Measurements from ENCODE around the gene ARRDC2. TPM values are rescaled to one million over a fixed set of nuclear protein-coding genes. Genes with fewer than 3 reads are reported as not detected.

ARRDC2 gene
- total RNA-seq, 4 donors from 2014 or later: 38.5 to 140 (median 84.0) TPM

DNA sequence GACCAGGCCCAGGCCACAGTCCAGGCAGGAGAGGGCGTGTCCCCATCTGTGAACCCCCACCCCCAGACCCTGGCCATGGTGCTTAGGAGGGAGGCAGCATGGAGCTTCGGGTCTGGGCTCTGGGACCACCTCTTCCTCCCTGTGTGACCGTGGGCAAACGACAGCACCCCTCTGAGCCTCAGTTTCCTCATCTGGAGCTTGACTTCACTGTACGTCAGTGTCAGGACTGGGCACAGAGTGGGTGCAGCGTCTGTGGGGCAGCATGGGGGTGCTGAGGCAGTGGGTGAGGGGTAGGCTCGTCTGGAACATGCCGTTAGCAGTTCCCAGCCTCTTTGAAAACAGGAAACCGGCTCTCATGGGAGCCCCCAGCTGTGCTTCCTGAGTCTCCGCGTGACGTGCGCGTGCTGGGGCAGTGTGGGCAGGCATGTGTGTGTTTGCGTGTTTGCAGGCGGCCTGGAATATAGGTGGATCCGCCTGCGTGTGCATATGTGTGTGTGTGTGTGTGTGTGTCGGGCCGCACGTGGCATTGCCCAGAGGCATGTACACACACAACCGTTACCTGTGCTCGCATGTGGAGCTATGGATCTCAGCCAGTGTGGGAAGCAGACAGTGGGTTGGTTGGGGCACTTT is 15.8 kb downstream of the ARRDC2 start:
- TF ChIP-seq, protein P1, sequence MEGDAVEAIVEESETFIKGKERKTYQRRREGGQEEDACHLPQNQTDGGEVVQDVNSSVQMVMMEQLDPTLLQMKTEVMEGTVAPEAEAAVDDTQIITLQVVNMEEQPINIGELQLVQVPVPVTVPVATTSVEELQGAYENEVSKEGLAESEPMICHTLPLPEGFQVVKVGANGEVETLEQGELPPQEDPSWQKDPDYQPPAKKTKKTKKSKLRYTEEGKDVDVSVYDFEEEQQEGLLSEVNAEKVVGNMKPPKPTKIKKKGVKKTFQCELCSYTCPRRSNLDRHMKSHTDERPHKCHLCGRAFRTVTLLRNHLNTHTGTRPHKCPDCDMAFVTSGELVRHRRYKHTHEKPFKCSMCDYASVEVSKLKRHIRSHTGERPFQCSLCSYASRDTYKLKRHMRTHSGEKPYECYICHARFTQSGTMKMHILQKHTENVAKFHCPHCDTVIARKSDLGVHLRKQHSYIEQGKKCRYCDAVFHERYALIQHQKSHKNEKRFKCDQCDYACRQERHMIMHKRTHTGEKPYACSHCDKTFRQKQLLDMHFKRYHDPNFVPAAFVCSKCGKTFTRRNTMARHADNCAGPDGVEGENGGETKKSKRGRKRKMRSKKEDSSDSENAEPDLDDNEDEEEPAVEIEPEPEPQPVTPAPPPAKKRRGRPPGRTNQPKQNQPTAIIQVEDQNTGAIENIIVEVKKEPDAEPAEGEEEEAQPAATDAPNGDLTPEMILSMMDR (IDR thresholded peaks at IDR 0.05; ENCODE audit: low read depth): no peak

DNA sequence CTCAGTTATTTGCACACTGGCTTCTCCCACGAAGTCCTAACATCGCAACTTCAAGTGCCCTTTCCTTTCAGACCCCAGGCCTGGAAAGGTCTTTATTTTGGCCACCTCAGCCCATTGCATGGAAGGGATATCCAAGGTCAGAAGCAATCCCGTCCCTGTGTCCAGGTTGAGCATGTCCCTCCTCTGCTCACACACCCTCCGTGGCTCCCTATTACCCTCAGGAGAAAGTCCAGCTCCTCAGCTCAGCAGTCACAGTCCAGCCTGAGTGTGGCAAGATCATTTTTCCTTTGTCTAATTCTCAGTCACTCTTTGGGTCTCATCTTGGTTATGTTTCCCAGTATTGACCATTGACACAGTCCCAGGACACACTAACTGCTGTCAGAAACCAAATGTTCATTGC is 19.2 kb downstream of the ARRDC2 start:
- TF ChIP-seq, protein P1 (IDR thresholded peaks at IDR 0.05; ENCODE audit: low read depth): no peak

DNA sequence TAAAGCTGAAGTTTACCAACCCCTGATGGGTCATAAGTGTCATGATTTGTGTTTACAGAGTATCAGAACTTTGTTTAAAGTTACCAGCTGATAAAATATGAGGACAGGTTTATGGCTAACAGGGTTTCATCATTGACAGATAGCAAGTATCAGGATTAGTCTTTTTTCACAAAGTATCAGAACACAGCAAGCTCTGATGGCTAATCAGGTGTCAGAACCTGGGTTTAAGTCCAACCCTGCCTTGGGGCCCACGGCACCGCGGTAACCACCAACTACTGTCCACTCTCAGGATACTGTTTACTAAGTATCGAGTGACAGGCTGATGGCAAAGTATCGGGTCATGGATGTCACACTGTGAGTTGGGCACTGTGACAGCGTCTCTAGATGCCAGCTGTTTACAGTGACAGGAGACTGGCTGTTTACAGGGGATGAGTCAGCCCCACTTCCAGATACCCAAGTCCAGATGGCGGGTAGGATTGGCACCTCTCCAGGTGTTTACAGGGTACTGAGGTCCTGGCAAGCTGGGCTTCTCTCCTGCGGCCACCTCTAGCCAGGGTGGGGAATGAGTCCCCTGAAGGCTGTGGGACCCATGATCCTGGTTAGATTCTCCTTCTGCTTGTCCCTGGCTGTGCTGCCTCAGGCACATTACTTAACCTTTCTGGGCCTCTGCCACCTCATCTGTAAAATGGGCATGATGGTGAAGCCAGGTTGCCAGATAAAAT is 21.8 kb downstream of the ARRDC2 start:
- TF ChIP-seq, protein P1 (IDR thresholded peaks at IDR 0.05; ENCODE audit: low read depth): no peak

DNA sequence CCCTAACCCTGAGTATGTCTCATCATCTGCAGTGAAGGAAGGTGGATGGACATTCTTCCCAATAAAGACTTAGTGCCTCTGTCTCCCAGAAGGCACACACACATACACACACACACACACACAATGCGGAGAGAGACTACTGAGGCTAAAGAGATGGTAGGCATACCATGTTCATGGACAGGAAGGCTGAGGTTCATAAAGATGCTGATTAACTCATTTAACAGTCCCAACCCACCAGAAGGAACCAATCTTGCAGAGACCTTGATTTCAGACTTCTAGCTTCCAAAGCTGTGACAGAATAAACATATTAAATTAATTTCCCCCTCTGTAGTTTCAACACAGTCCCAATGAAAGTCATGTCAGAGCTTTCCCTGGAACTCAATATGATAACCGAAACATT is 33.1 kb downstream of the ARRDC2 start:
- TF ChIP-seq, protein P1 (IDR thresholded peaks at IDR 0.05; ENCODE audit: low read depth): no peak

DNA sequence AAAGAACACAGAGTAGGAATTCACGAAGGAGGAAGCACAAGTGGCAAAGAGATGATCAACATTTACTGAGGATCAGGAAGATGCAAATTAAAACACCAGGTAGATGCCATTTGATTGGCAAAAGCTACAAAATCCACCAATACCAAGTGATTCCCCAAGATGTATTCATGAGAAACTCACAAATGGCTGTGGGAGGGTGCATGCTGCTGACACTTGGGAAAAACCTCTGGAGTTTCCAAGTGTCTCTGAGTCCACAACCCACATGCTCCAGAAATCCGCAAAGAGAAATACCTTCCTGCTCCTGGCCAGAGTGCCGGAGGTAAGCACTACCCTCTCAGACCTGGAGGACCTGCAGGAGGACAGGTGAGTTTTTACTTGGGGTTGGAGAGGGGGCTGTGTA is 35.7 kb downstream of the ARRDC2 start:
- TF ChIP-seq, protein P1 (IDR thresholded peaks at IDR 0.05; ENCODE audit: low read depth): no peak

DNA sequence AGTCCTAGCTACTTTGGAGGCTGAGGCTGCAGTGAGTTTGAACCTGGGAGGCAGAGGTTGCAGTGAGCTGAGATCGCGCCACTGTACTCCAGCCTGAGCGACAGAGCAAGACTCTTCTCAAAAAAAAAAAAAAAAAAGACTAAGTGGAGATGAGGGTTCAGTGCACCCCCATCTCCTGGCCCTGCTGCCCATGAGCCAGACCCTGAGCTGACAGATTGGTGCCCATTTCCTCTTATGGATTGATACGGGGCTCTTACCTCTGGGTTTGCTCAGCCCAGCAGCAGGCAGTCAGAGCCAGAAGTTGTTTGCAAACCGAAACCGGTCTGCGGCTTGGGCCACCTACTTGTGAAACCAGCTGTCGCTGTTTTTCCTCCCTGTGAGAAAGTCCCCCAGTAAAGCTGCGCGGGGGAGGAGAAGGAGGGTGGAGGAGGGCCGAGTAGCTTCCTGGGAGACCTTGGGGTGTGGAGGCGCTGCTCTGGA is 36.9 kb downstream of the ARRDC2 start:
- TF ChIP-seq, protein P1 (IDR thresholded peaks at IDR 0.05; ENCODE audit: low read depth): no peak

DNA sequence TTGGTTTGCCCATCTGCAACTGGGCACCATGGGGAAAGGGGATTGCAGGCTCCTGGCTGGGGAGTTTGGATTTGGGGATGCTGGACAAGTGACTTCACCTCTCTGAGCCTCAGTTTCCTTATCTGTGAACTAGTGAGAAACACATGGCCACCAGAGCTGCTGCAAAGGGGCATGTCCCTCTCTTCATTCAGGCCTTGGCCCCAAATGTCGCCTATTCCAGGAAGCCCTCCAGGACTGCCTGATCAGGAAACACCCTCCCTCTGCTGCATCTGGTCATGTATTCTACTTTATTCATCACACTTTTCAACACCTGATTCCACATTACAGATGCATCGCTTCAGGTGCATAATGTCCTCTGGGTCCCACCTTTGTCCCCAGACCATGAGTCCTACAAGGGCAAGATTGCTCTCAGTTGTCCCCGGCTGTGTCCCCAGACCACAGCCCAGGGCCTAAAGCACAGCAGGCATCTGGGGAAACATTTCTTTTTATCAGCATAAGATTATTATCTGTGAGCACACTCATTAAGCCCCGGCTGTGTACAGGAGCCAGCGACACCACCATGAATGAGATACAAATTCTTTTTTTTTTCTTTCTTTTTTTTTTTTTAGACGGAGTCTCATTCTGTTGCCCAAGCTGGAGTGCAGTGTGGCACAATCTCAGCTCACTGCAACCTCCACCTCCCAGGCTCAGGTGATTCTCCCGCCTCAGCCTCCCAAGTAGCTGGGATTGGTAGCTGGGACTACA is 37.5 kb downstream of the ARRDC2 start:
- TF ChIP-seq, protein P1 (IDR thresholded peaks at IDR 0.05; ENCODE audit: low read depth): no peak

Measured in subcutaneous adipose tissue (tissue), 4 donors.